Measurements from ENCODE around the gene TIGD3. TPM values are rescaled to one million over a fixed set of nuclear protein-coding genes. Genes with fewer than 3 reads are reported as not detected.
A peak's percentile ranks its signal among the peaks of the same experiment; 100 is the strongest.

TIGD3 gene, protein sequence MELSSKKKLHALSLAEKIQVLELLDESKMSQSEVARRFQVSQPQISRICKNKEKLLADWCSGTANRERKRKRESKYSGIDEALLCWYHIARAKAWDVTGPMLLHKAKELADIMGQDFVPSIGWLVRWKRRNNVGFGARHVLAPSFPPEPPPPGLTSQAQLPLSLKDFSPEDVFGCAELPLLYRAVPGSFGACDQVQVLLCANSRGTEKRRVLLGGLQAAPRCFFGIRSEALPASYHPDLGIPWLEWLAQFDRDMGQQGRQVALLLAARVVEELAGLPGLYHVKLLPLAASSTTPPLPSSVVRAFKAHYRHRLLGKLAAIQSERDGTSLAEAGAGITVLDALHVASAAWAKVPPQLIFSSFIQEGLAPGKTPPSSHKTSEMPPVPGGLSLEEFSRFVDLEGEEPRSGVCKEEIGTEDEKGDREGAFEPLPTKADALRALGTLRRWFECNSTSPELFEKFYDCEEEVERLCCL
- total RNA-seq (2014; rRNA removed; shearing (Covaris generic)) = 0.20 and 0.24 TPM in 2 replicates

DNA sequence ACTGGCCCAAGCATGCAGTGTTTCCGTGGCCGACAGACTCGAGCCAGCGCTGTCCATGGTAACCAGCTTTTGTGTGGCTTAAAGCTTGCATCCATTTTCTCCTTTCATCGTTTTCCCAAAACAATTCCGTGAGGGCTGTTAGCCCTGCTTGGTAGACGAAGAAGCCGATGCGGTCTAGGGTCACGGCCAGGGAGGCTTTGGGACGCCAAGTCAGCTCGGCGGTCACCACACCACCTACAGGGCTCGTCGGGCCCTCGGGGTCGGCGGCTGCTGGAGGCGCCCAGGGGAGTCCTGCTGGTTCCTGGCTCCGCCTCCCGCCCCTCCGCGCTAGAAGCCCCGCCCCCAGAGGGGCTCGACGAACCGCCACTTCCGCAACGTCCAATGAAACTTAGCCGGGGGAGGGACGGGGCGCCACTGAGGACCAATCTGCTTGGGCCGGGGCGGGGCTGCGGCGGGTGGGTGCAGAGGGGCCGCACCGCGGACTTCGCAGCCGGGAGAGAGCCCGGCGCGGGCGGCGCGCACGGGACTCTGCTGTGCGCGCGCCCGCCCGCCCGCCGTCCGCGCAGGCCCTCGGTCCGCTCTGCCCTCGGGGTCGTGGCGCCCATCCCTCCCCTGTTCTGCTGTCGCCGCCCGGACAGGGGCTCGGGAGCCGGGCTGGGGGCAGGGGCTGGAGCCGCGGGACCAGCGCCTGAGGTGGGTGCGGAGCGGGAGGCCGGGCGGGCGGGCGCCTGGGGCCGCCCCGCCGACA lies at the start of gene TIGD3:
TIGD3 (plus strand) TSS at position 487 of the 748 bp plus-strand sequence. CDS start 1,058 bp downstream, outside the sequence.
- peak; percentile 94 for DNase-seq (ENCODE audit: low read depth)

DNA sequence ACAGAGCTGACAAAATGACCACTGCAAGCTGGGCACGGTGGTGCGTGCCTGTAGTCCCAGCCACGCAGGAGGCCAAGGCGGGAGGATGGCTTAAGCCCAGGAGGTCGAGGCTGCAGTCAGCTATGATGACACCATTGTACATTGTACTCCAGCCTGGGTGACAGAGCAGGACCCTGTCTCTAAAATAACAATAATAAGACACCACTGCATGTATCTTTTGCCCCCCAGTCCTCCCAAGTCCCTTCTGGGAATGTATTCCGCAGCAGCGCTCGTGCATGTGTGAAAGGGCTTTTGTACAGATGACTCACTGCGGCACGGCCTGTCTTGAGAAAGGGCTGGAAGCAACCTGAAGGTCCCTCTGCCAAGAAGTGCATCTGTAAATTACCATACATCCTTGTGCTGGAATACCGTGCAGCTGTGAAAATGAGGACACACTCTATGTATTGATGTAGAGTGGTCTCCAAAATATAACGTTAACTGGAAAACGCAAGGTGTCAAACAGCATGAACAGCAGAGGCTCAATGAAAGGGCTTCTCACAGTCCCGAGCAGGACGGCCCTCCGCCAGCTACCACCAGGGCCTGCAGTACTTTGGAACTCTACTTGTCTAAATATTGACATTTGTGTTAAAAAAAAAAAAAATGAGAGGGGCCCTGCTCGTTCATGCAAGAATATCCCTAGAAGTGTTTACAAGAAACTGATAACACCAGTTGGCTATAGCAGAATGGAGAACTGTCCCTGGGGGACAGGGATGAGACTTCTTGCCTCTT lies 48.9 kb upstream of the TIGD3 start:
- peak; percentile 71 for DNase-seq (ENCODE audit: low read depth)

DNA sequence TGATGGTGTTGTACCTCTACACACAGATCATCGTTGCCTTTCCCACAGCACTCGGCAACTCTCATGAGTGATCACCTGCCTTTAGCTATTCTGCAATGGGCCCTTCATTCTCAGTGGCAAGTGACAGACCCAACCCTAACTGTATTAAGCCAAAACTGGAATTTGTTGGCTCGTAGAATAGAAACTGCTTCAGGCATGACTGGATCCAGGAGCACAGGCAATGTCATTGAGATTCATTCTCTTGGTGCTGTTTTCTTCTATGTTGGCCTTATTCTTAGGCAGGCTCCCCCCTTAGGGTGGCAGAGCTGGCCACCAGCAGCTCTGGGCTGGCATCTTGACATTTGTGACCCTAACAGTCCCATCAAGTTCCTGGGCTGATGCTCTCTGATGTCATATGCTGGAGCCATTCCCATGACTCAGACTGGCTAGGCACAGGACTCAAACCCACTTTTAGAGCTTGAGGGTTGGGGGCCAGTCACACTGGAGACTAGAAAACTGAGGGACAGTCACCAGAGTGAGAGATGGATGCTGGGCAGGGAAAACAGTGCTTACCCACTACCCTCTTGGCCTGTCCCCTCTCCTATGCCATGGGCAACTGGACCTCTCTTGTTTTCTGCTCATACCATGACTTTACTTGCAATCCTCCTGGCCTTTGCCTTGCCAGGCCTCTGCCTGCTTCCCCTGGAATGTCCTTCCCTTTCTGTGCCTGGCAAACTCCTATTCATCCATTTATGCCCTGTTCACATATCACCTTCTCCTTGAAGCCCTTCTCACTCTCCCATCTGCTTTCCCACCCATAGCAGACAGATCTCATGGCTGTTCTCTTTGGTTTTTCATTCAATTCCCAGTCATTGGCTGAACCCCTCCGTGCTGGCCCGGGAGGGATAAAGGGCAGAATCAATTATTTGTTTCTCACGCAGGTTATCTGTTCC lies 47.0 kb upstream of the TIGD3 start:
- DNase-seq (ENCODE audit: low read depth) = peak; percentile 52

DNA sequence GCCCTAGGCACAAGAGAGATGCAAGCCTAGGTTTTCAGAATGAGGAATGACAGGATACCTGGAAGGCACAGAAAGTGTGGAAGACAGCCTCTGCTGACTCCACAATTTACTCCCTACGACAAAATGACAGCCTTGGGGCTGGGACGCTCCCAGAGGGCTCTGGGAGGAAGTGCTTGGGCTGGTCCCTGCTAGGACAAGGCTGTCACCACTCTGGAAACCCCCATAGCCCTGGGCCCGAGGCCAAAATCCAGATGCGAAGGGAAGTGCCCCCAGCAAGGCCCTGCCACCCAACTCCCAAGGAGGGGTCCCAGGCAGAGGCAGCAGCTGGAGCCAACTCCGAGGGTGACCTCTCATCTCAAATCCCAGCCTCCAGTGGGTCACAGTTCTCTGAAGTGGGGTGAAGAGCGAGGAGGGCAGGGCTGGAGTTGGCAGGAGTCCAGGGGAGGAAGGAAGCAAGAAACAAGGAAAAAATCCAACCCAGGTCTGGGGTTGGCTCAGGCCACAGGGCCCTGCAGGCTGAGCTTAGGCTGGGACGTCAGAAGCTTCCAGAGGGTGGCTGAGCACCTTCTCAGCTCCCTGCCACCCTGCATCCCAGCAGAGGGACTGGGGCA lies 46.2 kb upstream of the TIGD3 start:
- DNase-seq (ENCODE audit: low read depth) = peak; percentile 68

DNA sequence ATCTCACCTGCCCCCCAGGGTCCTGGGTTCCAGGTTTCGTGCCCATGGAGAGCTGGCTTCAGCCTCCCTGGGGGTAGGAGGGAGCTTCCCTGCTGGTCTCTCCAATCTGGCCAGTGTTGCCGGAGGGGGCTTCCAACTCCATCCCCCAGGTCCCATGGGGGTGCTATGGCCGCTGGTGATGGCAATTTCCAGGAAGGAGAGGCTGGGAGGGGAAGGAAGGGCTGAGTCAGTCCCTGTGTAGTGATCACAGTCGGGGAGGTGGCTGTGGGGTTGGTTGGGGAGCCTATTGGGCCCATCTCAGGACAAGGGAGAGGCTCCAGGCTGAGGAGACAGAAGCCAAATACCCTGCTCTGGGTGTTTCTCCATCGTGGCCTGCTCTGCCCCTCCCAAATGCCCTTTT lies 45.5 kb upstream of the TIGD3 start:
- no peak for DNase-seq (ENCODE audit: low read depth)

DNA sequence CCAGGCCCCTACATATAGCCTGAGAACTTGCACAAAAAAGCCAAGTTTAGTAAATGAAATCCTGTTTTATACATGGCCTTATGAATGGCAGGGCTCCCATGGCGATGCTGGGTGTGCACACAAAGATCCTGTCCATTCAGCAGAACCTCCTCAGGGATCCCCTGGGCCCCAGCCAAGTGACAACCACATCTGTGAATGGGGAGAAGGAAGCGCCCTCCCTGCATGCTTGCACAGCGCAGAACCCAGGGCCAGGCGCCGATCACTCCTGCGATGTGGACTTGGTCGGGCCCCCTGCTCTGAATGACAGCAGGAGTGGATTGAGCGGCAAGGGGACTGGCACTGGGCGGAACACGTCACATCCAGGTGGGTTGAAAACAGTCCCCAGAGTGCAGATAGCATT lies 44.3 kb upstream of the TIGD3 start:
- DNase-seq (ENCODE audit: low read depth) = no peak

DNA sequence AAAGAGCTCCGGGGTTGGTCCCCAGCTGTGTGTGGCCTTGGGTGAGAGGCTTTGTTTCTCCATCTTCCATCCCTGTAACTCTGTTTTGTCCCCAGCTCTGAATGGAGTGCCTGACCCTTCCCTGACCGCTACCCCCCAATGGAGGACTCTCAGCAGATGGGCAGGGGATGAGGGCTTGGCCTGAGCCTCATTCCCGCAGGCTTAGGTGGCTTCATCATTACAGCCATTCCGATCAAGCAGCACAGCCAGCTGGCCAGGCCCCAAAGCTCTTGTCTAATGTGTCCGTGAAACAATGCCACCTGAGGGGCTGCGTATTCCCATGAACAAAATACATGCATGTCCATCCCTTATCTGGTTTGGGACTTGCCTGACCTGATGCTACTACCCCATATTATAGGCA lies 43.8 kb upstream of the TIGD3 start:
- DNase-seq (ENCODE audit: low read depth) = no peak

DNA sequence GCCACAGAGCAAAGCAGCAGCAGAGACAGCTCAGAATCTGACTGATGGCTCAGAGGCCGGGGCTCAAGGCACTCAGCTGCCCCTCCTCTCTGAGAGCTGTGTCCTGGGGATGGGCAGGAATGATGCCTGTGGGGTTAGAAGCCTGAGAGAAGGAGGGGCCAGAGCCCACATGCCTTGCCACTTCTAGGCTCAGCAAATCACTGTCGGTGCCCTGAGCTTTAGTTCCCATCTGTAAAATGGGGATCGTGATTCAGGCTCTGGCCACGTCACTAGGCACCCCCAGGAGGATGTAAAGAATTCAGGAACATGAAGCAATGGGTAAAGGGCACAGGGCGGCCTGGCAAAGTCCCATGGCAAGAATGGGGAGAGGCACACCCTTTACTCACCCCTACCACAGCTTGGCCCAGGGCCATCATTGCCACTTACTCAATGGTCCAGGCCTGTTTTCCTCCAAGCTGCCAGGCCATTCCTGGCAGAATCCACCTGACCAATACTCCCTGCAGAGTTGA lies 43.3 kb upstream of the TIGD3 start:
- peak; percentile 52 for DNase-seq (ENCODE audit: low read depth)

DNA sequence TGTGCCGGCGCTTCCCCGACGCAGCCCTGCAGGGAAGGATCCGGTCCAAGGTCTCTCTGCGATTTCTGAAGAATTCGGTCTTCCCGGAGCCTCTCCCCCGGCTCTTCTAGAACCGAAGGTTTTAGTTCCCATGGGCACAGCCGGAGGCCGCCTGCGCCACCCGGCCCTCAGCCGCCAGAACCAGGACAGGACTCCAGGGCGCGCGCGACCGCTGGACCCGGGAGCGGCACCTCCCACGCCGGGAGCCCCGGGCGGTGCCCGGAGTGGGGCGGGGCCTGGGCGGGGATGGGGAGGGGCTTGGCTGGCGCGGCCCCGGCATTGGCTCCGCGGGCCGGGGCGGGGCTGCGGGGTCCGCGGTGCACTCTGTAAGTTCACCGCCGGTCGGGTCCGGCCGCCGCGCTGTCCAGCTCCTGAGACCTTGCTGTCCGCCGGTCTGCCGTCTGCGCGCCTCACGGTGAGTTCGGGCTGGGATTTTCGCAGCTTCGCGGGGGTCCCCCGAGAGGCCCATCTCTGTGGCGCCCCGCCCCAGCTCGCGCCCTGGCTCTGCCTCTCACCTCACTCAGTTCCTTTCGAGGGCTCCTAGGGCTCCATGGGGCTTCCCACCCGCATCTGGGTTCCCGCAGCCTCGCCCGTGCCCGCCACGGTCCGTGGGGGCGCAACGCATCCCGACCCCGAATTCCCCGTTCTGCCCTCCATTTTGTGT lies 39.9 kb upstream of the TIGD3 start, which contains the start of gene CDC42EP2:
CDC42EP2 (plus strand) TSS at position 366 of the 703 bp plus-strand sequence. CDS start 6,033 bp downstream, outside the sequence.
- peak; percentile 85 for DNase-seq (ENCODE audit: low read depth)

DNA sequence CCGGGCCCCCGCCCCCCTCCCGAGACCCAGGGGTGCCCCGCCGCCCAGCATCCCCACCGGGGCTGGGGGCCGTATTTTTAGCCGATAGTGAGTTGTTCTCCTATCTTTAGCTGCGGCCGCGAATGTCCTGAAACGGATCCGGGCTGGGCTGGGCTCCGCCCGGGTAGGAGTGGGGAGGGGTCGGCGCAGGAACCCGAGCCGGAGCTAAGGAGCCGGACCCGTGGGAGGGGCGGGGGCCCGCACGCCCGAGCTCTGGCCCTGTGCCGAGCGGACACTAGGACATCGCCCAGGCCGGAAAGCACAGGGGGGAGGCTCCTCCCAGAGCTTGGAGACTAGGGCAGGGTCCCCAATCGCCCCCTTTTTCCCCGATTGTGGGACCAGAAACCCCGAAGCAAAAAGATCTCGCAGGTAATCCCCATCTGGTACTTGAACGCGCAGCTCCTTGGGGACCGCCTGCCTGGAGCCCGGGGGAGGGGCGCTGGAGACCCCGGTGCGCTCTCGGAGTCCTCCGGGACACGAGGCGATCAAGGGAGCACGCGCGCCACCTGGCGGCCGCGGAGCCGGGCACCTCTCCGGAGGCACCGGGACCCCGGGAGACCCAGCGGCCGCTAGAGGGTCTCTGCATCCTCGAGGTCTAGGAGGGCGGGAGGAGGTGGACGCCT lies 39.2 kb upstream of the TIGD3 start:
- DNase-seq (ENCODE audit: low read depth) = peak; percentile 70

DNA sequence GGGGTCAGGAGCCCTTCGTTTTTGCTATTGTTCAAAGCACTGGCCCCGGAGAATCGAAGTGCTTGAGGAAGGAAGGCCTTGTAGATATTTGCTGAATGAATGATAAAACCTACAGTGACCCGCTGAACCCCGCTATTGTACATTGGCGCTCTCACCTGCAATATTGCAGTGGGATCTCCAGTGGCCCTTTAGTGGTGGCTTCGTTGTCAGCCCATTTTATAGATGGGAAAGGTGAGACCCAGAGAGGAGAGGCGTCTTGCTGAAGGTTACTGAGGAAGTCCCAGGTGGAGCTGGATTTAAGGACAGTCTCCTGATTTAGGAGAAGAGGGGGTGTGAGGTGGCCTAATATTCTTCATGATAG lies 38.7 kb upstream of the TIGD3 start:
- no peak for DNase-seq (ENCODE audit: low read depth)

DNA sequence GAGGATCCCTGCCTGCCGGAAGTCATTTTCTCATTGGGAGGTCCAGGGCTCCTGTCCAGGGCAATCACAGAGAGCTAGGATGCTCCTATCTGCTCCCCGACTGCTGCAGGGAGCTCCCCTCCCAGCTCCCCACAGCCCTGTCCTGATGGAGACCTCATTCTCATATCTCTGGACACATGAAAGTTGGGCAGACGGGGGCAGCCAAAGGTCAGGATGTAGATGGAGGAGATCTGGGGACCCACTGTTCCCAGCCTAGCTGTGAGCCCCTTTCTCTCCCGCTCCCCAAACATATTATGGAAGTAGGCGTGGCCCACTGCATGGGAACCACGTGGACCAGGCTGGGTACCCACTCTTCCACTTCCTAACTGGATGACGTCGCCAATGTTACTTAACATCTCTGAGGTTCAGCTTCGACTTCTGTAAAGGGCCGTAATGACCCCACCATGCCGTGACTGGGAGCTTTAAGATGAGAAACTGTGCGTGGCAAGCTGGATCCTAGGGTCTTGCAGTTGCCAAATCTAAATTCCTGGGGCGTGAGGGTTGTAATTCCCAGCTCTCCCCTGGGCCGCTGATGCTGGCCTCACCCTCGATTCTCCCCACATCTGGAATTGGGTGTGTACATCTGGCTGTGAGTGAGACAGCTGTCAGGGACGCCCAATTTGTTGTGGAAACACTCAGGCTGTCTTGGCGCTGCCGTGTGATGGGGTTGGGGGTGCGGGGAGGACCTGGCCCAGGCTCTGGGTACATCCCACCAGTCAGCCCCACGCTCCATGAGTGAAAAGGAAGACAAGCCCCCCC lies 38.1 kb upstream of the TIGD3 start:
- peak; percentile 90 for DNase-seq (ENCODE audit: low read depth)

DNA sequence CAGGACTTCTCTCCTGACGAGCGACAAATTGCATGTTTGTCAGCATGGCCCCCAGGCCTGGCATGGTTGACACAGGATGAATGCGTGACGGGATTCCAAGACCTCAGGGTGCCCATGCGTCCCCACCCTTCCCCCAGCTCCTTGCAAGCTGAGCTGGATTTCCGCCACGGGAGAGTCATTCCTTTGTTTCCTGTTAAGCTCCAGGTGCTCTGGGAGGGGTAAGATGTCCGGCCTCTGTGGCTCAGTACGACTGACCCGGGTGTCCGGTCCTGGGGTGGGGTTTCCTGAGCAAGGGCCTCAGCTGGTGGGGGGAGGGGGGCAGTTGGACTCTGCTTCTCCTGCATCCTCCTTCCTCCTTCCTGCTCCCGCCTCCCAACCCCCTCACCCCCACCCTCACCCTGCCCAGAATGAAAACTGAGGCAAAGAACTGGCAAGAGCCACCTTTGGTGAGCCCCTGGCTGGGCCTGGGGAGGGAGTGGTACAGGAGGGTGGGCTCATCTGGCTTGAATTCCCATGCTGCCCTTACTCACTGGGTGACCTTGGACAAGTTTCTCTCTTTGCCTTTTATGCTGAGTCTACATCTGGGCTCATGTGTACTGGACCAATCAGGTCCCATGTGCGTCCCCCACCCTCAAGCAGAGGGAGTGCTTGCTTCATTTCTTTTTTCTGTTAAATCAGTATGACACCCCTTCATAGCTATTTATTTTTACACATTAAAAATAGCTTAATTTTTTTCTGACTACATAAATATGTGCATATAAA lies 37.3 kb upstream of the TIGD3 start:
- DNase-seq (ENCODE audit: low read depth) = peak; percentile 94

DNA sequence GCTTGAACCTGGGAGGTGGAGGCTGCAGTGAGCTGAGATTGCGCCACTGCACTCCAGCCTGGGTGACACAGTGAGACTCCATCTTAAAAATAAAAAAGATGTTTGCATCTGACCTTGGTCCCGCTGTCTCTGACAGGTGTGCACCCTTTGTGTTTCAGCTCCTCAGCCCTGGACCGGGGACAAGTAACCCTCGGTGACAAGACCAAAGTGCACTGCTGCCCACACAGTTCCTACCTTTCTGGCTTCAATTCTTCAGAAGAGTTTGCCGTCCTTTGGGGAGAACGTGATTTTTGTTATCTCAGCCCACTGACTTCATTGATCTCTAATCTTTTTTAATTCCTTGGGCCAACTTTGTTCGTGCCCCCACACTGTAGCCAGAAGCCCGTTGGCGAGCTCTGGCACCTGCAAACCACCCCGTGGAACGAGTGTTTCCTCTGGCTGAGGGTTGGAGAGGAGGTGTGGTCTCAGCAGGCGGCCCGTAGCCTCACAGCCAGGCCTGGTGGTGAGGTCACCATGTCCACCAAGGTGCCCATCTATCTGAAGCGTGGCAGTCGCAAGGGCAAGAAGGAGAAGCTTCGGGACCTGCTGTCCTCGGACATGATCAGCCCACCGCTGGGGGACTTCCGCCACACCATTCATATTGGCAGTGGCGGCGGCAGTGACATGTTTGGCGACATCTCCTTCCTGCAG lies 34.0 kb upstream of the TIGD3 start:
- no peak for DNase-seq (ENCODE audit: low read depth)

DNA sequence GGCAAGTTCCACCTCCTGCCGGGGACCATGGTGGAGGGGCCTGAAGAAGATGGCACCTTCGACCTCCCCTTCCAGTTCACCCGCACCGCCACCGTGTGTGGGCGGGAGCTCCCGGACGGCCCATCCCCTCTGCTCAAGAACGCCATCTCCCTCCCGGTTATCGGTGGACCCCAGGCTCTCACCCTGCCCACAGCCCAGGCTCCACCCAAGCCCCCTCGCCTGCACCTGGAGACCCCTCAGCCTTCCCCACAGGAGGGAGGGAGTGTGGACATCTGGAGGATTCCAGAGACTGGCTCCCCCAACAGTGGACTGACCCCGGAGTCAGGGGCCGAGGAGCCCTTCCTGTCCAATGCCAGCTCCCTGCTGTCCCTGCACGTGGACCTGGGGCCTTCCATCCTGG lies 33.5 kb upstream of the TIGD3 start:
- DNase-seq (ENCODE audit: low read depth) = no peak

DNA sequence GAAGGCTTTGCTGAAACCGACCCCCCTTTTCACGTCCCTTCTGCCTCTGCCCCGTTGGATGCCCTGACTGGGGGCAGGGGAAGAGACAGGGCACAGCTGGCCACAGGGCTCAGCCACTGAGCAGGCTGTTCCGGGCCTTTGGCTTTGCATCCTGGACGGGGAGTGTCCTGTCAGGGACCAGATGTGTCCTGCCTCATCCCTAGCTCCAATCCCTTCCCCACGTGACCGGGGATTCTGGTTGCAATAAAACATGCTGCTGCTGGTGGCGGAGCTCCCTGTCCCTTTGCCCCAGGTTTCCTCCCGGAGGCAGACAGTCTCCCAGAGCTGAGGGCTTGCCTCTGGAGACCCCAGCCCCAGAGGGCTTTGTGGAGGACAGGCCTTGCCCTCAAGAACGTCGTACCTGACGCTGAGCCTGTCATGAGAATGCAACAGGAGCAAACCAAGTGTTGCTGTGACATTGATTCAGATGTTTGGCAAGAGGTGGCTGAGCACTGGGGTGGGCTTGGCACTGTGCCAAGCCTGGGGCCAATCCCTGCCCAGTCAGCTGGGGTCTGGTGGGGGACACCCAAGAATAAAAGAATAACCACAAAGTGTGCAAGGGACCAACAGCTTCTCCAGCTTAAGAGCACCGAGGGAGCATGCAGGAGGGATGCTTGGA lies 32.6 kb upstream of the TIGD3 start:
- no peak for DNase-seq (ENCODE audit: low read depth)

Measured in RPMI7951 (cell line).